Transverse colon (tissue), 4 donors: ENCODE data around the gene GCNA.

ENCODE experiments used
- EP300 ChIP-seq: sonication (generic); formaldehyde crosslinking; IDR thresholded peaks from one replicate; pipeline ENCODE4 v1.6.1; 2017; ENCODE audit warnings: antibody characterized with exemption, low read depth
- POLR2A ChIP-seq: fragments of 450-650 bp; IDR thresholded peaks from one replicate; pipeline ENCODE4 v1.6.1; 2016; ENCODE audit warnings: antibody characterized with exemption, mild to moderate bottlenecking, moderate library complexity
- POLR2AphosphoS5 ChIP-seq, 3 donors: sonication (generic); formaldehyde crosslinking; IDR thresholded peaks; one replicate each; pipeline ENCODE4 v1.6.1; 2016; ENCODE audit warnings: antibody characterized with exemption in 3 of 3
- TF ChIP-seq, protein P1 (sequence below), 5 experiments: fragments of 200-600 bp in 3 of 5; fragments of 450-650 bp in 2 of 5; sonication (generic) in 3 of 5; IDR thresholded peaks; 1 replicate in 2 of 5; 2 replicates in 3 of 5; pipeline ENCODE4 v1.5.1; 2016 to 2017; ENCODE audit warnings: antibody characterized with exemption in 5 of 5, inconsistent platforms in 3 of 5, mild to moderate bottlenecking in 2 of 5, moderate library complexity in 1 of 5

DNA sequence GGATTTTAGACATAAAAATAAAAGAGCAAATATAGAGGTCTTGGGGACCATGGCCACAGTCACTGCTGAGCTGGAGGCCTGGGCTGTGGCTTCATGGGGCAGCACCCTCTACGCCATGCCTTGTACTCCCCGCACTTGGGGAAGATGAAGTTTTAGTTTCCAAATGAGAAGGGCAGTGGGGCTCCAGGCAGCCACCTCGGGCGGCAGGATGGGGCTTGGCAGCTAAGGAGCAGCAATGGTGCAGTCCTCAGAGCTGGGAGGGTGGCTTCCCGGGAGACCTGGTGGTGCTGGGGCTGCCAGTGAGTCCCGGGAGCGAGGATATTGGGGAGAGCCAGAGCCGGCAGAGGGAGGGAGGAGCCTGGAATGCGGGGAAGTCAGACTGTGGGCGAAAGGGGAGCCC is 37.7 kb downstream of the GCNA start:
- TF ChIP-seq, protein P1, sequence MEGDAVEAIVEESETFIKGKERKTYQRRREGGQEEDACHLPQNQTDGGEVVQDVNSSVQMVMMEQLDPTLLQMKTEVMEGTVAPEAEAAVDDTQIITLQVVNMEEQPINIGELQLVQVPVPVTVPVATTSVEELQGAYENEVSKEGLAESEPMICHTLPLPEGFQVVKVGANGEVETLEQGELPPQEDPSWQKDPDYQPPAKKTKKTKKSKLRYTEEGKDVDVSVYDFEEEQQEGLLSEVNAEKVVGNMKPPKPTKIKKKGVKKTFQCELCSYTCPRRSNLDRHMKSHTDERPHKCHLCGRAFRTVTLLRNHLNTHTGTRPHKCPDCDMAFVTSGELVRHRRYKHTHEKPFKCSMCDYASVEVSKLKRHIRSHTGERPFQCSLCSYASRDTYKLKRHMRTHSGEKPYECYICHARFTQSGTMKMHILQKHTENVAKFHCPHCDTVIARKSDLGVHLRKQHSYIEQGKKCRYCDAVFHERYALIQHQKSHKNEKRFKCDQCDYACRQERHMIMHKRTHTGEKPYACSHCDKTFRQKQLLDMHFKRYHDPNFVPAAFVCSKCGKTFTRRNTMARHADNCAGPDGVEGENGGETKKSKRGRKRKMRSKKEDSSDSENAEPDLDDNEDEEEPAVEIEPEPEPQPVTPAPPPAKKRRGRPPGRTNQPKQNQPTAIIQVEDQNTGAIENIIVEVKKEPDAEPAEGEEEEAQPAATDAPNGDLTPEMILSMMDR (IDR thresholded peaks at IDR 0.05) = no peak
- TF ChIP-seq POLR2A (no peak), POLR2AphosphoS5 (IDR thresholded peaks at IDR 0.05) (no peak), EP300 (no peak)
